ENCODE results near the gene INHBB. TPM values are rescaled to one million over a fixed set of nuclear protein-coding genes. Genes with fewer than 3 reads are reported as not detected.

Gene INHBB
- polyA plus RNA-seq, 2 donors: 0.51 to 1.6 TPM

GRCh38 chr2:120314690-120315366 is 31.1 kb upstream of the INHBB start:
- H3K4me1 ChIP-seq (ENCODE audit: control insufficient read depth in 2 of 2, insufficient read depth in 2 of 2, low read length in 1 of 2): no peaks in the 10 kb centered on the region
- H3K9me3 ChIP-seq (ENCODE audit: control insufficient read depth in 2 of 2, insufficient read depth in 1 of 2, low read depth in 1 of 2, low read length in 1 of 2): no peaks in the 10 kb centered on the region
- no peak overlapping the region for H3K4me3 ChIP-seq (ENCODE audit: low read depth in 1 of 2, low read length in 2 of 2)
- no peaks in the 10 kb centered on the region for H3K27me3 ChIP-seq (ENCODE audit: control insufficient read depth in 1 of 2, insufficient read depth in 2 of 2, low read length in 2 of 2)
- WGBS, 2 donors: 80 to 82% methylated on average over 19 of the region's 19 CpGs
- H3K27ac ChIP-seq (ENCODE audit: low read depth in 2 of 2, low read length in 1 of 2): no peak overlapping the region
- H3K36me3 ChIP-seq (ENCODE audit: control insufficient read depth in 2 of 2, insufficient read depth in 2 of 2, low read length in 1 of 2): no peaks in the 10 kb centered on the region

- no peak overlapping the region for H3K4me3 ChIP-seq (ENCODE audit: low read depth in 1 of 2, low read length in 2 of 2)
- no peaks in the 10 kb centered on the region for H3K9me3 ChIP-seq (ENCODE audit: control insufficient read depth in 2 of 2, insufficient read depth in 1 of 2, low read depth in 1 of 2, low read length in 1 of 2)
- H3K27ac ChIP-seq (ENCODE audit: low read depth in 2 of 2, low read length in 1 of 2): no peak overlapping the region
- WGBS, 2 donors: 92 to 94% methylated on average over 17 of the region's 17 CpGs
- H3K27me3 ChIP-seq (ENCODE audit: control insufficient read depth in 1 of 2, insufficient read depth in 2 of 2, low read length in 2 of 2): no peaks in the 10 kb centered on the region
- peaks cover 0 to 4% of the 10 kb centered on the region in 2 donors for H3K4me1 ChIP-seq (ENCODE audit: control insufficient read depth in 2 of 2, insufficient read depth in 2 of 2, low read length in 1 of 2)
- H3K36me3 ChIP-seq (ENCODE audit: control insufficient read depth in 2 of 2, insufficient read depth in 2 of 2, low read length in 1 of 2): no peaks in the 10 kb centered on the region
These were observed 30.4 kb upstream of the INHBB start for GRCh38 chr2:120315367-120316033.

GRCh38 chr2:120316071-120316470 is 29.9 kb upstream of the INHBB start:
- Histone ChIP-seq H3K27me3 (ENCODE audit: control insufficient read depth in 1 of 2, insufficient read depth in 2 of 2, low read length in 2 of 2) (no peaks in the 10 kb centered on the region), H3K4me3 (ENCODE audit: low read depth in 1 of 2, low read length in 2 of 2) (no peak overlapping the region), H3K36me3 (ENCODE audit: control insufficient read depth in 2 of 2, insufficient read depth in 2 of 2, low read length in 1 of 2) (no peaks in the 10 kb centered on the region), H3K27ac (ENCODE audit: low read depth in 2 of 2, low read length in 1 of 2) (no peak overlapping the region), H3K9me3 (ENCODE audit: control insufficient read depth in 2 of 2, insufficient read depth in 1 of 2, low read depth in 1 of 2, low read length in 1 of 2) (no peaks in the 10 kb centered on the region), H3K4me1 (ENCODE audit: control insufficient read depth in 2 of 2, insufficient read depth in 2 of 2, low read length in 1 of 2) (peaks cover 0 to 4% of the 10 kb centered on the region in 2 donors)
- 91 to 92% methylated on average over 5 of the region's 5 CpGs for WGBS, 2 donors

- Histone ChIP-seq H3K27me3 (ENCODE audit: control insufficient read depth in 1 of 2, insufficient read depth in 2 of 2, low read length in 2 of 2) (no peaks in the 10 kb centered on the region), H3K27ac (ENCODE audit: low read depth in 2 of 2, low read length in 1 of 2) (no peak overlapping the region), H3K4me1 (ENCODE audit: control insufficient read depth in 2 of 2, insufficient read depth in 2 of 2, low read length in 1 of 2) (peaks cover 0 to 4% of the 10 kb centered on the region in 2 donors), H3K4me3 (ENCODE audit: low read depth in 1 of 2, low read length in 2 of 2) (no peak overlapping the region), H3K36me3 (ENCODE audit: control insufficient read depth in 2 of 2, insufficient read depth in 2 of 2, low read length in 1 of 2) (no peaks in the 10 kb centered on the region), H3K9me3 (ENCODE audit: control insufficient read depth in 2 of 2, insufficient read depth in 1 of 2, low read depth in 1 of 2, low read length in 1 of 2) (no peaks in the 10 kb centered on the region)
- WGBS, 2 donors: 92 to 94% methylated on average over 13 to 15 of the region's 15 CpGs
These were observed 29.3 kb upstream of the INHBB start for GRCh38 chr2:120316528-120317179.

GRCh38 chr2:120317180-120317533 is 28.8 kb upstream of the INHBB start:
- Histone ChIP-seq H3K27ac (ENCODE audit: low read depth in 2 of 2, low read length in 1 of 2) (no peak overlapping the region), H3K36me3 (ENCODE audit: control insufficient read depth in 2 of 2, insufficient read depth in 2 of 2, low read length in 1 of 2) (no peaks in the 10 kb centered on the region), H3K4me1 (ENCODE audit: control insufficient read depth in 2 of 2, insufficient read depth in 2 of 2, low read length in 1 of 2) (peaks cover 0 to 4% of the 10 kb centered on the region in 2 donors), H3K27me3 (ENCODE audit: control insufficient read depth in 1 of 2, insufficient read depth in 2 of 2, low read length in 2 of 2) (no peaks in the 10 kb centered on the region), H3K9me3 (ENCODE audit: control insufficient read depth in 2 of 2, insufficient read depth in 1 of 2, low read depth in 1 of 2, low read length in 1 of 2) (no peaks in the 10 kb centered on the region), H3K4me3 (ENCODE audit: low read depth in 1 of 2, low read length in 2 of 2) (no peak overlapping the region)

GRCh38 chr2:120317916-120318315 is 28.0 kb upstream of the INHBB start:
- H3K27ac ChIP-seq (ENCODE audit: low read depth in 2 of 2, low read length in 1 of 2): no peak overlapping the region
- H3K4me3 ChIP-seq (ENCODE audit: low read depth in 1 of 2, low read length in 2 of 2): no peak overlapping the region
- no peaks in the 10 kb centered on the region for H3K36me3 ChIP-seq (ENCODE audit: control insufficient read depth in 2 of 2, insufficient read depth in 2 of 2, low read length in 1 of 2)
- H3K4me1 ChIP-seq (ENCODE audit: control insufficient read depth in 2 of 2, insufficient read depth in 2 of 2, low read length in 1 of 2): peaks cover 0 to 4% of the 10 kb centered on the region in 2 donors
- H3K9me3 ChIP-seq (ENCODE audit: control insufficient read depth in 2 of 2, insufficient read depth in 1 of 2, low read depth in 1 of 2, low read length in 1 of 2): no peaks in the 10 kb centered on the region
- WGBS, 2 donors: 88 to 90% methylated on average over 8 of the region's 8 CpGs
- no peaks in the 10 kb centered on the region for H3K27me3 ChIP-seq (ENCODE audit: control insufficient read depth in 1 of 2, insufficient read depth in 2 of 2, low read length in 2 of 2)

- Histone ChIP-seq H3K4me3 (ENCODE audit: low read depth in 1 of 2, low read length in 2 of 2) (no peak overlapping the region), H3K36me3 (ENCODE audit: control insufficient read depth in 2 of 2, insufficient read depth in 2 of 2, low read length in 1 of 2) (no peaks in the 10 kb centered on the region), H3K27me3 (ENCODE audit: control insufficient read depth in 1 of 2, insufficient read depth in 2 of 2, low read length in 2 of 2) (no peaks in the 10 kb centered on the region), H3K27ac (ENCODE audit: low read depth in 2 of 2, low read length in 1 of 2) (no peak overlapping the region), H3K4me1 (ENCODE audit: control insufficient read depth in 2 of 2, insufficient read depth in 2 of 2, low read length in 1 of 2) (peaks cover 0 to 4% of the 10 kb centered on the region in 2 donors), H3K9me3 (ENCODE audit: control insufficient read depth in 2 of 2, insufficient read depth in 1 of 2, low read depth in 1 of 2, low read length in 1 of 2) (no peaks in the 10 kb centered on the region)
- 56 to 65% methylated on average over 8 of the region's 8 CpGs for WGBS, 2 donors
These were observed 27.3 kb upstream of the INHBB start for GRCh38 chr2:120318626-120319025.

- H3K27ac ChIP-seq (ENCODE audit: low read depth in 2 of 2, low read length in 1 of 2): no peak overlapping the region
These were observed 26.8 kb upstream of the INHBB start for GRCh38 chr2:120319123-120319522.

GRCh38 chr2:120319686-120320317 is 26.1 kb upstream of the INHBB start:
- Histone ChIP-seq H3K27me3 (ENCODE audit: control insufficient read depth in 1 of 2, insufficient read depth in 2 of 2, low read length in 2 of 2) (no peaks in the 10 kb centered on the region), H3K36me3 (ENCODE audit: control insufficient read depth in 2 of 2, insufficient read depth in 2 of 2, low read length in 1 of 2) (no peaks in the 10 kb centered on the region), H3K27ac (ENCODE audit: low read depth in 2 of 2, low read length in 1 of 2) (no peak overlapping the region), H3K9me3 (ENCODE audit: control insufficient read depth in 2 of 2, insufficient read depth in 1 of 2, low read depth in 1 of 2, low read length in 1 of 2) (no peaks in the 10 kb centered on the region), H3K4me1 (ENCODE audit: control insufficient read depth in 2 of 2, insufficient read depth in 2 of 2, low read length in 1 of 2) (peaks cover 0 to 4% of the 10 kb centered on the region in 2 donors), H3K4me3 (ENCODE audit: low read depth in 1 of 2, low read length in 2 of 2) (no peak overlapping the region)
- 82 to 88% methylated on average over 18 of the region's 18 CpGs for WGBS, 2 donors

More at GRCh38 chr2:120319123-120319522, 26.8 kb upstream of the INHBB start:
- WGBS, 2 donors: 66 to 70% methylated on average over 10 of the region's 10 CpGs
- H3K36me3 ChIP-seq (ENCODE audit: control insufficient read depth in 2 of 2, insufficient read depth in 2 of 2, low read length in 1 of 2): no peaks in the 10 kb centered on the region
- H3K27me3 ChIP-seq (ENCODE audit: control insufficient read depth in 1 of 2, insufficient read depth in 2 of 2, low read length in 2 of 2): no peaks in the 10 kb centered on the region
- no peaks in the 10 kb centered on the region for H3K9me3 ChIP-seq (ENCODE audit: control insufficient read depth in 2 of 2, insufficient read depth in 1 of 2, low read depth in 1 of 2, low read length in 1 of 2)
- no peak overlapping the region for H3K4me3 ChIP-seq (ENCODE audit: low read depth in 1 of 2, low read length in 2 of 2)
- peaks cover 0 to 4% of the 10 kb centered on the region in 2 donors for H3K4me1 ChIP-seq (ENCODE audit: control insufficient read depth in 2 of 2, insufficient read depth in 2 of 2, low read length in 1 of 2)
